BLaER1 (cell line): Measurements from ENCODE around the gene ACCS.
A peak's percentile ranks its signal among the peaks of the same experiment; 100 is the strongest.

Experiments used
- H3K27ac ChIP-seq: shearing (Covaris generic); formaldehyde crosslinking; 2 replicates; pipeline ENCODE4 v1.8.1; 2022
- H3K27me3 ChIP-seq: shearing (Covaris generic); formaldehyde crosslinking; 2 replicates; pipeline ENCODE4 v1.8.1; 2022
- H3K36me3 ChIP-seq: shearing (Covaris generic); formaldehyde crosslinking; 2 replicates; pipeline ENCODE4 v1.8.1; 2022
- H3K4me1 ChIP-seq: shearing (Covaris generic); formaldehyde crosslinking; 2 replicates; pipeline ENCODE4 v1.8.1; 2022
- H3K4me2 ChIP-seq: shearing (Covaris generic); formaldehyde crosslinking; 2 replicates; pipeline ENCODE4 v1.8.1; 2022
- H3K4me3 ChIP-seq: shearing (Covaris generic); formaldehyde crosslinking; 2 replicates; pipeline ENCODE4 v1.8.1; 2022
- H3K9ac ChIP-seq: shearing (Covaris generic); formaldehyde crosslinking; 2 replicates; pipeline ENCODE4 v1.8.1; 2022
- H3K9me3 ChIP-seq: shearing (Covaris generic); formaldehyde crosslinking; 2 replicates; pipeline ENCODE4 v1.8.1; 2022
- H4K20me1 ChIP-seq: shearing (Covaris generic); formaldehyde crosslinking; 2 replicates; pipeline ENCODE4 v1.8.1; 2022
- Cebpa-rat ChIP-seq: shearing (Covaris generic); IDR thresholded peaks from 2 replicates; pipeline ENCODE4 v1.8.1; 2022

Gene ACCS

GRCh38 chr11:44065161-44065661, 859 bp upstream of the ACCS start:
- Histone ChIP-seq H3K9me3 (peaks cover 13% of the 10 kb centered on the region; the same call in 1 of the 2 replicates), H3K27me3 (peaks cover 15% of the 10 kb centered on the region), H3K4me3 (no peak overlapping the region), H3K36me3 (no peaks in the 10 kb centered on the region), H3K27ac (no peak overlapping the region), H3K9ac (no peak overlapping the region), H4K20me1 (no peaks in the 10 kb centered on the region), H3K4me2 (no peak overlapping the region), H3K4me1 (0 out of 2 replicates have a peak, but pooled peaks cover 2% of the 10 kb centered on the region)
- no peak for TF ChIP-seq Cebpa-rat

DNA sequence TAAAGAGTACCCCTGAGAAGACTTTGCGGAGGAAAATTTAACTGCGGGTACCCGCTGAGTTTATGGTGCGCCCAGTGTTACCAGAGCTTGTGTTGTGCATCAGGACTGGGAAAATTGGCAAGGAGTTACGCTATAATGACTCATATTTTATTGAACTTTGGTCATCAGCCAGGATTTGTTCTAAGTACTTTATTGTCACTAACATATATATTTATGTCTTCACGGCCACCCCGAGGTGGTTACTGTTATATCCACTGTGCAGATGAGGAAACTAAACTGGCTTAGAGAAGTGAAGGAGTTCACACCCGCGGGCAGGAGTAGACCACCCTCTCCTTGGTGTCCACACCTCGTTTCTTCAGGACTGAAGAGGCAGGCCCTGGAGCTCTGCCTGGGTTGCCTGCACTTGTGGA, 667 bp downstream of the ACCS start:
- Histone ChIP-seq H4K20me1 (no peaks in the 10 kb centered on the region), H3K4me1 (0 out of 2 replicates have a peak, but pooled peaks cover 5% of the 10 kb centered on the region), H3K9me3 (peaks cover 13% of the 10 kb centered on the region; the same call in 1 of the 2 replicates), H3K9ac (no peak overlapping the region), H3K4me3 (peak overlapping the region; percentile 59; the same call in 1 of the 2 replicates), H3K36me3 (no peaks in the 10 kb centered on the region), H3K27me3 (peaks cover 15% of the 10 kb centered on the region), H3K4me2 (peak overlapping the region; percentile 70), H3K27ac (no peak overlapping the region)
- no peak for TF ChIP-seq Cebpa-rat

GRCh38 chr11:44067266-44067665, 1.2 kb downstream of the ACCS start:
- H3K9me3 ChIP-seq = peaks cover 13% of the 10 kb centered on the region; the same call in 1 of the 2 replicates

DNA sequence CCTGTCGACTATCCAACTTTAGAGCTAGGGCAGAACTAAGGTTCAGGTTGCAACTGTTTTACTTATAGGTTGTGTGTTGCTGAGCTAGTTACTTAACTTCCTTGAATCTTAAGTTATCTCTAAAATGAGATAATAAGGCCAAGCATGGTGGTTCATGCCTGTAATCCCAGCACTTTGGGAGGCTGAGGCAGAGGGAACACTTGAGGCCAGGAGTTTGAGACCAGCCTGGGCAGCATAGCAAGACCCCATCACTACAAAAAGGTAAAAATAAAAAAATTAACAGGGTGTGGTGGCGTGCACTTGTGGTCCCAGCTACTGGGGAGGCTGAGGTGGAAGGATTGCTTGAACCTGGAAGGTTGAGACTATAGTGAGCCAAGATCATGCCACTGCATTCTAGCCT, 2.1 kb downstream of the ACCS start:
- H4K20me1 ChIP-seq = no peaks in the 10 kb centered on the region
- H3K27ac ChIP-seq = no peak overlapping the region
- no peak overlapping the region for H3K9ac ChIP-seq
- peaks cover 13% of the 10 kb centered on the region; the same call in 1 of the 2 replicates for H3K9me3 ChIP-seq
- H3K27me3 ChIP-seq = peaks cover 15% of the 10 kb centered on the region
- H3K4me3 ChIP-seq = no peak overlapping the region
- H3K4me2 ChIP-seq = no peak overlapping the region
- TF ChIP-seq Cebpa-rat = no peak
- H3K36me3 ChIP-seq = no peaks in the 10 kb centered on the region
- H3K4me1 ChIP-seq = 0 out of 2 replicates have a peak, but pooled peaks cover 5% of the 10 kb centered on the region

More at GRCh38 chr11:44067266-44067665, 1.2 kb downstream of the ACCS start:
- Histone ChIP-seq H3K9ac (no peak overlapping the region), H4K20me1 (no peaks in the 10 kb centered on the region), H3K36me3 (no peaks in the 10 kb centered on the region), H3K27ac (no peak overlapping the region), H3K4me3 (no peak overlapping the region), H3K4me1 (0 out of 2 replicates have a peak, but pooled peaks cover 5% of the 10 kb centered on the region), H3K27me3 (peaks cover 15% of the 10 kb centered on the region), H3K4me2 (no peak overlapping the region)
- no peak for TF ChIP-seq Cebpa-rat

DNA sequence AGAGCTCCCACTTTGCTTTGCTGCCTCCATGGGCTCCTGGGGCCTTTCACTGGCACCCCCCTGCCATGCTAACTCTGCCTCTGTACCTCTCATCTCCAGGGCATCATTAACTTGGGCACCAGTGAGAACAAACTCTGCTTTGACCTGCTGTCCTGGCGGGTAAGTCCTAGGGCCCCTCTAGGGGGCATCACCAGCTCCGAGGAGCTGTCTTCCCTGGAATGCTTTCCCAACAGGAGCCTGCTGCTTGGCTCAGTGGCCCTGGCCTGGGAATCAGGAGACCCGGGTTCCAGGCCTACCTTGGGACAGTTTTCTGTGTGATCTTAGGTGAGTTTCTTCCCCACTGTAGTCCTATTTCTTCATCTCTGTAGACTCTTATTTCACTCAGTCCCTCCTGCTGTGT, 5.1 kb downstream of the ACCS start:
- Histone ChIP-seq H3K27me3 (peaks cover 8% of the 10 kb centered on the region), H3K4me1 (peaks cover 15% of the 10 kb centered on the region; the same call in 1 of the 2 replicates), H3K9me3 (peaks cover 7% of the 10 kb centered on the region; the same call in 1 of the 2 replicates), H3K4me3 (no peak overlapping the region), H4K20me1 (no peaks in the 10 kb centered on the region), H3K27ac (no peak overlapping the region), H3K4me2 (no peak overlapping the region), H3K36me3 (no peaks in the 10 kb centered on the region), H3K9ac (no peak overlapping the region)
- no peak for TF ChIP-seq Cebpa-rat

DNA sequence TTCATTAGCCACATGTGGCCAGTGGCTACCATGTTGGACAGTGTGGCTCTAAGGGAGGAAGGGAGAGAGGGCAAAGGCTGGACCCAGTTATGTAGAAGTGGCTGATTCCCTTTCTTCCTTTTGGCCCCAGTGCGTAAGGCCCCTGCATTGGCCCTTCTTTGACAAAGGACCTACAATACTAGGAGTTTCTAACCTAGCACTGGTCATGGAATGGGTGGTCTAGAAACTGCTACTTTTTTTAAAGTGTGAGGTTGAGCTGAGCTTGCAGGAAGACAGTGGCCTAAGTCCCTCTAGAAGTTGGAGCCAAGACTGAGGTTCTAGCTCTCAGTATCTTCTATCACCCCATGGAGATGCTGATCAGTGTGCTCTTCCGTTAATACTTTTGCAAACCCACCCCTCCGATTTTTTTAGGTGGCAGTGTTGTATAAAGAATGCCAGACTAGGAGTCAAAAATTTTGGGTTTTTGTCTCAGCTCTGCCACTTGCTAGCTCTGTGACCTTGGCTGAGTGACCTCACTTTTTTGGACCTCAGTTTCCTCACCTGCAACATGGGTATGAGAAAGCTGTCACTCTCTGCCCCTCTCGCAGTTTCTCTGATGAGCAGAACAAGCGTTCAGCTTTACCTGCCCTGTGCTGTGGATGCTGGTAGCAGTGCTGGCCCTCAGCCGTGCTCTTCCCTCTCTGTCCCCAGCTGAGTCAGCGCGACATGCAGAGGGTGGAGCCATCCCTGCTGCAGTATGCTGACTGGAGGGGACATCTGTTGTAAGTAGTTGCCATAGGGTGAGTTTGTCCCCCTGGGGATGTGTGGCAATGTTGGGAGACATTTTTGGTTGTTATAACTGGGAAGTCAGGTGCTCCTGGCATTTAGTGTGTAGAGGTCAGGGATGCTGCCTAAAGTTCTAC, 6.9 kb downstream of the ACCS start:
- Histone ChIP-seq H3K4me2 (no peak overlapping the region), H3K27me3 (no peaks in the 10 kb centered on the region), H3K36me3 (no peaks in the 10 kb centered on the region), H3K4me1 (peaks cover 15% of the 10 kb centered on the region; the same call in 1 of the 2 replicates), H3K9ac (no peak overlapping the region), H3K4me3 (no peak overlapping the region), H4K20me1 (no peaks in the 10 kb centered on the region), H3K27ac (no peak overlapping the region), H3K9me3 (no peaks in the 10 kb centered on the region)
- TF ChIP-seq Cebpa-rat = no peak

GRCh38 chr11:44078794-44079193, 12.7 kb downstream of the ACCS start:
- no peak for TF ChIP-seq Cebpa-rat
- Histone ChIP-seq H3K9me3 (no peaks in the 10 kb centered on the region), H3K9ac (no peak overlapping the region), H3K4me1 (peaks cover 10% of the 10 kb centered on the region; the same call in 1 of the 2 replicates), H3K4me3 (no peak overlapping the region), H3K36me3 (no peaks in the 10 kb centered on the region), H3K4me2 (no peak overlapping the region), H3K27me3 (no peaks in the 10 kb centered on the region), H3K27ac (no peak overlapping the region), H4K20me1 (no peaks in the 10 kb centered on the region)

GRCh38 chr11:44079376-44079775, 13.3 kb downstream of the ACCS start:
- no peak for TF ChIP-seq Cebpa-rat
- Histone ChIP-seq H3K27ac (no peak overlapping the region), H3K9me3 (no peaks in the 10 kb centered on the region), H3K9ac (no peak overlapping the region), H3K36me3 (no peaks in the 10 kb centered on the region), H4K20me1 (no peaks in the 10 kb centered on the region), H3K4me3 (no peak overlapping the region), H3K4me2 (no peak overlapping the region), H3K27me3 (no peaks in the 10 kb centered on the region), H3K4me1 (peaks cover 8% of the 10 kb centered on the region; the same call in 1 of the 2 replicates)

- Histone ChIP-seq H3K4me1 (no peaks in the 10 kb centered on the region), H3K27me3 (no peaks in the 10 kb centered on the region), H3K9me3 (no peaks in the 10 kb centered on the region), H3K9ac (no peak overlapping the region), H4K20me1 (no peaks in the 10 kb centered on the region), H3K4me3 (no peak overlapping the region), H3K27ac (no peak overlapping the region), H3K36me3 (no peaks in the 10 kb centered on the region), H3K4me2 (no peak overlapping the region)
- no peak for TF ChIP-seq Cebpa-rat
These were observed 14.9 kb downstream of the ACCS start for GRCh38 chr11:44080951-44081350.

- Histone ChIP-seq H4K20me1 (no peaks in the 10 kb centered on the region), H3K9me3 (no peaks in the 10 kb centered on the region), H3K4me3 (no peak overlapping the region), H3K9ac (no peak overlapping the region), H3K27ac (no peak overlapping the region), H3K36me3 (no peaks in the 10 kb centered on the region), H3K4me1 (no peaks in the 10 kb centered on the region), H3K27me3 (no peaks in the 10 kb centered on the region), H3K4me2 (no peak overlapping the region)
- no peak for TF ChIP-seq Cebpa-rat
These were observed 16.6 kb downstream of the ACCS start for GRCh38 chr11:44082645-44083044.
